HEK293T (cell line): Measurements from ENCODE around the gene MRPS2.

Source experiments
- CTCF ChIA-PET: fragments of 350-600 bp; formaldehyde crosslinking; extraction: SDS; loops from one replicate; lab custom pipeline; 2021; ENCODE audit warnings: antibody characterized with exemption, inconsistent platforms; lab: Yijun Ruan, JAX
- POLR2A ChIA-PET: fragments of 350-600 bp; formaldehyde crosslinking; extraction: SDS; loops from one replicate; lab custom pipeline; 2020; ENCODE audit warnings: antibody characterized with exemption, inconsistent platforms; lab: Yijun Ruan, JAX
- DNase-seq: peaks from one replicate; pipeline ENCODE4 v3.0.0; 2012; ENCODE audit warnings: mixed read lengths; ENCODE audit errors: extremely low spot score
- ARNT ChIP-seq: fragments of 450-650 bp; IDR thresholded peaks from 2 replicates; pipeline ENCODE4 v1.6.1; 2017; ENCODE audit warnings: mild to moderate bottlenecking
- BHLHE40 ChIP-seq: fragments of 450-650 bp; IDR thresholded peaks from 2 replicates; pipeline ENCODE4 v1.6.1; 2016; ENCODE audit warnings: mild to moderate bottlenecking, moderate library complexity, borderline replicate concordance
- CTBP1 ChIP-seq: fragments of 450-650 bp; IDR thresholded peaks from 2 replicates; pipeline ENCODE4 v1.6.1; 2016; ENCODE audit warnings: borderline replicate concordance
- ELF4 ChIP-seq: fragments of 450-650 bp; IDR thresholded peaks from 2 replicates; pipeline ENCODE4 v1.6.1; 2017; ENCODE audit warnings: antibody characterized with exemption
- FOXA1 ChIP-seq: fragments of 450-650 bp; IDR thresholded peaks from 2 replicates; pipeline ENCODE4 v1.6.1; 2016; ENCODE audit warnings: mild to moderate bottlenecking
- FOXK2 ChIP-seq: fragments of 450-650 bp; IDR thresholded peaks from 2 replicates; pipeline ENCODE4 v1.6.1; 2016; ENCODE audit warnings: mild to moderate bottlenecking
- FOXM1 ChIP-seq: fragments of 450-650 bp; IDR thresholded peaks from 2 replicates; pipeline ENCODE4 v1.6.1; 2017; ENCODE audit warnings: mild to moderate bottlenecking, borderline replicate concordance
- HDGF ChIP-seq: fragments of 450-650 bp; IDR thresholded peaks from 2 replicates; pipeline ENCODE4 v1.6.1; 2017; ENCODE audit warnings: antibody characterized with exemption, borderline replicate concordance
- L3MBTL2 ChIP-seq: fragments of 450-650 bp; conservative IDR thresholded peaks from 2 replicates; pipeline ENCODE4 v1.6.1; 2016; ENCODE audit warnings: mild to moderate bottlenecking
- LEF1 ChIP-seq: fragments of 450-650 bp; IDR thresholded peaks from 2 replicates; pipeline ENCODE4 v1.6.1; 2017; ENCODE audit warnings: mild to moderate bottlenecking, borderline replicate concordance
- NFRKB ChIP-seq: fragments of 450-650 bp; IDR thresholded peaks from 2 replicates; pipeline ENCODE4 v1.6.1; 2016; ENCODE audit warnings: mild to moderate bottlenecking, moderate library complexity
- PKNOX1 ChIP-seq: fragments of 450-650 bp; IDR thresholded peaks from 2 replicates; pipeline ENCODE4 v1.6.1; 2016
- SP1 ChIP-seq: fragments of 450-650 bp; IDR thresholded peaks from 2 replicates; pipeline ENCODE4 v1.6.1; 2017
- SUZ12 ChIP-seq: fragments of 450-650 bp; IDR thresholded peaks from 2 replicates; pipeline ENCODE4 v1.6.1; 2016; ENCODE audit warnings: mild to moderate bottlenecking
- TARDBP ChIP-seq: fragments of 450-650 bp; IDR thresholded peaks from 2 replicates; pipeline ENCODE4 v1.6.1; 2016
- ZNF384 ChIP-seq: fragments of 450-650 bp; IDR thresholded peaks from 2 replicates; pipeline ENCODE4 v1.6.1; 2016

Gene MRPS2

GRCh38 chr9:135552021-135552697 lies 51.7 kb downstream of the MRPS2 start:
- no peak for TF ChIP-seq SUZ12
- TF ChIP-seq SP1: no peak
- TF ChIP-seq LEF1: no peak
- no peak for TF ChIP-seq FOXK2
- TF ChIP-seq FOXA1: no peak
- no peak for TF ChIP-seq ZNF384
- no peak for TF ChIP-seq PKNOX1
- no peak for TF ChIP-seq TARDBP
- no peak for TF ChIP-seq CTBP1
- no peak for TF ChIP-seq FOXM1
- TF ChIP-seq BHLHE40: no peak
- no peak for TF ChIP-seq NFRKB
- TF ChIP-seq ARNT: no peak
- no peak for TF ChIP-seq HDGF
- no peak for TF ChIP-seq L3MBTL2
- no peak for TF ChIP-seq ELF4

GRCh38 chr9:135552698-135553171 lies 52.3 kb downstream of the MRPS2 start:
- ChIA-PET POLR2A (no interaction called here), CTCF (no interaction called here)
- no peak for TF ChIP-seq ZNF384
- TF ChIP-seq PKNOX1: no peak
- TF ChIP-seq SUZ12: no peak
- no peak for DNase-seq

More at GRCh38 chr9:135552021-135552697, 51.7 kb downstream of the MRPS2 start:
- no peak for DNase-seq
- CTCF ChIA-PET: interaction anchor here (0.6 kb wide), 1 partner anchor 11 kb away, joined by 4 read pairs; no protein-coding TSS in a partner anchor
- POLR2A ChIA-PET: no interaction called here
